Prostate gland (tissue), 2 donors: ENCODE data around the gene MYCT1. TPM values are rescaled to one million over a fixed set of nuclear protein-coding genes. Genes with fewer than 3 reads are reported as not detected.
"Not testable (repeated sequence)": the region's sequence is repeated elsewhere in the genome, so short reads cannot be mapped to it uniquely, and the experiment has no call there.

Experiments used
- DNase-seq: peaks from one replicate; pipeline ENCODE4 v3.0.0-alpha.2; 2019; ENCODE audit warnings: low spot score
- H3K27ac ChIP-seq, 2 donors: fragments of 200-600 bp; sonication (generic); 2 replicates each; pipeline ENCODE4 v1.5.1; 2017 to 2019
- H3K27me3 ChIP-seq: fragments of 200-600 bp; sonication (generic); replicated peaks from 2 replicates; pipeline ENCODE4 v1.5.1; 2019; ENCODE audit not compliant: insufficient read depth
- H3K36me3 ChIP-seq, 2 donors: fragments of 200-600 bp; sonication (generic); 1 replicate in 1 of 2; 2 replicates in 1 of 2; pipeline versions ENCODE4 v1.5.1 to v1.8.1; 2017 to 2019
- H3K4me1 ChIP-seq: fragments of 200-600 bp; sonication (generic); replicated peaks from 2 replicates; pipeline ENCODE4 v1.5.1; 2019
- H3K4me3 ChIP-seq, 2 donors: fragments of 200-600 bp; sonication (generic); 2 replicates each; pipeline ENCODE4 v1.5.1; 2017 to 2019
- H3K9me3 ChIP-seq: fragments of 200-600 bp; sonication (generic); 2 replicates; pipeline ENCODE4 v1.5.1; 2017
- CTCF ChIP-seq, 4 experiments: fragments of 200-600 bp in 2 of 4; fragments of 450-650 bp in 2 of 4; sonication (generic) in 2 of 4; IDR thresholded peaks; 1 replicate in 3 of 4; 2 replicates in 1 of 4; pipeline ENCODE4 v1.5.1; 2016 to 2019; ENCODE audit warnings: antibody characterized with exemption in 4 of 4, mild to moderate bottlenecking in 2 of 4, moderate library complexity in 2 of 4
- POLR2A ChIP-seq: fragments of 450-650 bp; IDR thresholded peaks from one replicate; pipeline ENCODE4 v1.6.1; 2016; ENCODE audit warnings: antibody characterized with exemption, mild to moderate bottlenecking
- POLR2AphosphoS5 ChIP-seq: sonication (generic); formaldehyde crosslinking; IDR thresholded peaks from one replicate; pipeline ENCODE4 v1.6.1; 2017; ENCODE audit warnings: antibody characterized with exemption
- WGBS: methylation state at CpG from one replicate; pipeline ENCODE4 v1.1.5; 2018; 5-methylcytosine and 5-hydroxymethylcytosine counted together
- intact Hi-C: fragments of 100-400 bp; cut with DNase I; formaldehyde crosslinking; loops from one replicate; pipeline ENCODE4 v1.14.2; 2022
- total RNA-seq, 2 donors: library from RNA; depleted of rRNA; stranded (reverse); fragments of >200 nt; gene quantifications; one replicate each; pipeline ENCODE4 v1.1.0, GENCODE V29; 2016

The MYCT1 gene
- total RNA-seq, 2 donors from 2014 or later = 5.0 to 7.3 TPM

GRCh38 chr6:152701081-152701862 lies 3.6 kb downstream of the MYCT1 start:
- H3K9me3 ChIP-seq = no peaks in the 10 kb centered on the region
- 54% methylated on average over 7 of the region's 7 CpGs for WGBS
- no peak for DNase-seq
- no peaks in the 10 kb centered on the region for H3K36me3 ChIP-seq
- H3K27me3 ChIP-seq = no peaks in the 10 kb centered on the region
- H3K4me3 ChIP-seq = no peak overlapping the region
- H3K27ac ChIP-seq = no peak overlapping the region
- intact Hi-C loops = no loop called here
- no peaks in the 10 kb centered on the region for H3K4me1 ChIP-seq
- TF ChIP-seq POLR2A (no peak), POLR2AphosphoS5 (no peak), CTCF (IDR thresholded peaks at IDR 0.05) (no peak)

GRCh38 chr6:152701863-152702401 lies 4.2 kb downstream of the MYCT1 start:
- H3K9me3 ChIP-seq = no peaks in the 10 kb centered on the region
- H3K36me3 ChIP-seq = no peaks in the 10 kb centered on the region
- H3K27me3 ChIP-seq = no peaks in the 10 kb centered on the region
- WGBS = 78% methylated on average over 4 of the region's 4 CpGs
- H3K4me1 ChIP-seq = no peaks in the 10 kb centered on the region
- no peak for TF ChIP-seq POLR2AphosphoS5
- TF ChIP-seq CTCF (IDR thresholded peaks at IDR 0.05) = no peak
- no peak for TF ChIP-seq POLR2A
- no peak overlapping the region for H3K27ac ChIP-seq
- no peak for DNase-seq
- intact Hi-C loops = no loop called here
- H3K4me3 ChIP-seq = no peak overlapping the region

- DNase-seq, H3K4me1 ChIP-seq, H3K27ac ChIP-seq, H3K27me3 ChIP-seq, H3K36me3 ChIP-seq, H3K9me3 ChIP-seq, intact Hi-C loops, H3K4me3 ChIP-seq: not testable (repeated sequence)
Measured at GRCh38 chr6:152703750-152704149, 6.1 kb downstream of the MYCT1 start.

- Histone ChIP-seq H3K36me3 (no peaks in the 10 kb centered on the region), H3K9me3 (no peaks in the 10 kb centered on the region), H3K4me1 (no peaks in the 10 kb centered on the region), H3K27ac (no peak overlapping the region), H3K27me3 (no peaks in the 10 kb centered on the region), H3K4me3 (no peak overlapping the region)
- 76% methylated on average over 2 of the region's 2 CpGs for WGBS
- TF ChIP-seq CTCF (IDR thresholded peaks at IDR 0.05) (no peak), POLR2AphosphoS5 (no peak)
- no peak for DNase-seq
- intact Hi-C loops = no loop called here
Measured at GRCh38 chr6:152705327-152705726, 7.6 kb downstream of the MYCT1 start.

- no peak overlapping the region for H3K4me3 ChIP-seq
- H3K4me1 ChIP-seq = no peaks in the 10 kb centered on the region
- WGBS = 77% methylated on average over 3 of the region's 3 CpGs
- no peaks in the 10 kb centered on the region for H3K27me3 ChIP-seq
- H3K27ac ChIP-seq = no peak overlapping the region
- no peak for DNase-seq
- intact Hi-C loops = no loop called here
- H3K9me3 ChIP-seq = no peaks in the 10 kb centered on the region
- TF ChIP-seq POLR2AphosphoS5 (no peak), CTCF (IDR thresholded peaks at IDR 0.05) (no peak), POLR2A (no peak)
- no peaks in the 10 kb centered on the region for H3K36me3 ChIP-seq
Measured at GRCh38 chr6:152716322-152716721, 18.6 kb downstream of the MYCT1 start.
